RWPE1 (cell line): ENCODE measurements around the gene APH1B.
"Not testable (repeated sequence)": the region's sequence is repeated elsewhere in the genome, so short reads cannot be mapped to it uniquely, and the experiment has no call there.

Experiments used
- CTCF ChIA-PET: fragments of 350-600 bp; sonication (Branson Sonifier 250); formaldehyde crosslinking; extraction: SDS; loops from one replicate; lab custom pipeline; 2021; lab: Yijun Ruan, JAX
- POLR2A ChIA-PET: fragments of 400-600 bp; formaldehyde crosslinking; extraction: SDS; loops from one replicate; lab custom pipeline; 2020; ENCODE audit warnings: antibody characterized with exemption; ENCODE audit not compliant: low non-redundant PET; lab: Yijun Ruan, JAX
- DNase-seq: peaks from one replicate; pipeline ENCODE4 v3.0.0; 2012; ENCODE audit warnings: low spot score
- H3K27ac ChIP-seq: fragments of 450-650 bp; 2 replicates; pipeline ENCODE4 v1.5.1; 2017
- CTCF ChIP-seq: fragments of 450-650 bp; conservative IDR thresholded peaks from 2 replicates; pipeline ENCODE4 v1.5.1; 2017; ENCODE audit warnings: low read depth, mild to moderate bottlenecking

The APH1B gene

GRCh38 chr15:63319065-63319464, 41.7 kb downstream of the APH1B start:
- POLR2A ChIA-PET = no interaction called here

GRCh38 chr15:63320446-63320845, 43.0 kb downstream of the APH1B start:
- DNase-seq, H3K27ac ChIP-seq, POLR2A ChIA-PET, CTCF ChIA-PET: not testable (repeated sequence)

More at GRCh38 chr15:63319065-63319464, 41.7 kb downstream of the APH1B start:
- TF ChIP-seq CTCF = no peak
- DNase-seq = no peak
- CTCF ChIA-PET = no interaction called here
- H3K27ac ChIP-seq = no peak overlapping the region

GRCh38 chr15:63320981-63321380, 43.6 kb downstream of the APH1B start:
- CTCF ChIA-PET, DNase-seq: not testable (repeated sequence)

GRCh38 chr15:63321462-63321861, 44.1 kb downstream of the APH1B start:
- DNase-seq = no peak
- no peak overlapping the region for H3K27ac ChIP-seq
- POLR2A ChIA-PET = no interaction called here
- CTCF ChIA-PET = no interaction called here
- no peak for TF ChIP-seq CTCF

More at GRCh38 chr15:63320981-63321380, 43.6 kb downstream of the APH1B start:
- POLR2A ChIA-PET, H3K27ac ChIP-seq: not testable (repeated sequence)

- H3K27ac ChIP-seq = no peak overlapping the region
- POLR2A ChIA-PET = no interaction called here
Observed at GRCh38 chr15:63322541-63322940, 45.1 kb downstream of the APH1B start.

GRCh38 chr15:63323798-63324563, 46.6 kb downstream of the APH1B start:
- DNase-seq = no peak

More at GRCh38 chr15:63322541-63322940, 45.1 kb downstream of the APH1B start:
- DNase-seq = no peak
- TF ChIP-seq CTCF = no peak
- CTCF ChIA-PET = no interaction called here

GRCh38 chr15:63324770-63325169, 47.4 kb downstream of the APH1B start:
- TF ChIP-seq CTCF = no peak
- POLR2A ChIA-PET = no interaction called here
- CTCF ChIA-PET = no interaction called here

More at GRCh38 chr15:63323798-63324563, 46.6 kb downstream of the APH1B start:
- ChIA-PET CTCF (no interaction called here), POLR2A (no interaction called here)
- peak overlapping the region; percentile 14; the same call in 1 of the 2 replicates for H3K27ac ChIP-seq
- no peak for TF ChIP-seq CTCF

More at GRCh38 chr15:63324770-63325169, 47.4 kb downstream of the APH1B start:
- DNase-seq = no peak
- no peak overlapping the region for H3K27ac ChIP-seq
